Measurements from ENCODE around the gene TSNAX.
"Not testable (repeated sequence)": the region's sequence is repeated elsewhere in the genome, so short reads cannot be mapped to it uniquely, and the experiment has no call there.

TSNAX gene

GRCh38 chr1:231553320-231553719 lies 24.9 kb downstream of the TSNAX start:
- Histone ChIP-seq H3K36me3 (ENCODE audit: control insufficient read depth, insufficient read depth, low read length) (no peaks in the 10 kb centered on the region), H3K27me3 (ENCODE audit: control insufficient read depth, insufficient read depth, low read length) (no peaks in the 10 kb centered on the region), H3K27ac (ENCODE audit: low read depth, low read length) (no peak overlapping the region), H3K4me3 (ENCODE audit: low read length) (no peak overlapping the region), H3K9ac (ENCODE audit: low read length) (no peak overlapping the region), H3K4me1 (ENCODE audit: control insufficient read depth, insufficient read depth, low read length) (peaks cover 5% of the 10 kb centered on the region)

GRCh38 chr1:231554969-231555368 lies 26.5 kb downstream of the TSNAX start:
- no peak overlapping the region for H3K9ac ChIP-seq (ENCODE audit: low read length)
- H3K4me3 ChIP-seq (ENCODE audit: low read length) = no peak overlapping the region
- H3K27ac ChIP-seq (ENCODE audit: low read depth, low read length) = no peak overlapping the region
- no peaks in the 10 kb centered on the region for H3K27me3 ChIP-seq (ENCODE audit: control insufficient read depth, insufficient read depth, low read length)
- peaks cover 3% of the 10 kb centered on the region for H3K4me1 ChIP-seq (ENCODE audit: control insufficient read depth, insufficient read depth, low read length)
- no peaks in the 10 kb centered on the region for H3K36me3 ChIP-seq (ENCODE audit: control insufficient read depth, insufficient read depth, low read length)

- H3K27ac ChIP-seq (ENCODE audit: low read depth, low read length) = no peak overlapping the region
- H3K4me3 ChIP-seq (ENCODE audit: low read length) = no peak overlapping the region
- H3K36me3 ChIP-seq (ENCODE audit: control insufficient read depth, insufficient read depth, low read length) = no peaks in the 10 kb centered on the region
These were observed 28.9 kb downstream of the TSNAX start for GRCh38 chr1:231557411-231557810.

GRCh38 chr1:231557898-231558707 lies 29.6 kb downstream of the TSNAX start:
- H3K27me3 ChIP-seq (ENCODE audit: control insufficient read depth, insufficient read depth, low read length) = no peaks in the 10 kb centered on the region
- no peaks in the 10 kb centered on the region for H3K36me3 ChIP-seq (ENCODE audit: control insufficient read depth, insufficient read depth, low read length)
- H3K27ac ChIP-seq (ENCODE audit: low read depth, low read length) = no peak overlapping the region
- H3K4me3 ChIP-seq (ENCODE audit: low read length) = no peak overlapping the region
- H3K4me1 ChIP-seq (ENCODE audit: control insufficient read depth, insufficient read depth, low read length) = peaks cover 3% of the 10 kb centered on the region
- no peak overlapping the region for H3K9ac ChIP-seq (ENCODE audit: low read length)

More at GRCh38 chr1:231557411-231557810, 28.9 kb downstream of the TSNAX start:
- Histone ChIP-seq H3K4me1 (ENCODE audit: control insufficient read depth, insufficient read depth, low read length) (peaks cover 3% of the 10 kb centered on the region), H3K27me3 (ENCODE audit: control insufficient read depth, insufficient read depth, low read length) (no peaks in the 10 kb centered on the region), H3K9ac (ENCODE audit: low read length) (no peak overlapping the region)

GRCh38 chr1:231558708-231559185 lies 30.3 kb downstream of the TSNAX start:
- no peaks in the 10 kb centered on the region for H3K36me3 ChIP-seq (ENCODE audit: control insufficient read depth, insufficient read depth, low read length)
- H3K9ac ChIP-seq (ENCODE audit: low read length) = no peak overlapping the region
- H3K27ac ChIP-seq (ENCODE audit: low read depth, low read length) = no peak overlapping the region
- no peaks in the 10 kb centered on the region for H3K27me3 ChIP-seq (ENCODE audit: control insufficient read depth, insufficient read depth, low read length)
- peaks cover 3% of the 10 kb centered on the region for H3K4me1 ChIP-seq (ENCODE audit: control insufficient read depth, insufficient read depth, low read length)
- no peak overlapping the region for H3K4me3 ChIP-seq (ENCODE audit: low read length)

- Histone ChIP-seq H3K27ac (ENCODE audit: low read depth, low read length) (no peak overlapping the region), H3K4me3 (ENCODE audit: low read length) (no peak overlapping the region), H3K4me1 (ENCODE audit: control insufficient read depth, insufficient read depth, low read length) (peaks cover 3% of the 10 kb centered on the region)
These were observed 33.3 kb downstream of the TSNAX start for GRCh38 chr1:231561647-231562383.

GRCh38 chr1:231563247-231563646 lies 34.8 kb downstream of the TSNAX start:
- Histone ChIP-seq H3K27ac (ENCODE audit: low read depth, low read length) (no peak overlapping the region), H3K4me3 (ENCODE audit: low read length) (no peak overlapping the region), H3K36me3 (ENCODE audit: control insufficient read depth, insufficient read depth, low read length) (no peaks in the 10 kb centered on the region), H3K4me1 (ENCODE audit: control insufficient read depth, insufficient read depth, low read length) (no peaks in the 10 kb centered on the region), H3K9ac (ENCODE audit: low read length) (no peak overlapping the region), H3K27me3 (ENCODE audit: control insufficient read depth, insufficient read depth, low read length) (no peaks in the 10 kb centered on the region)

More at GRCh38 chr1:231561647-231562383, 33.3 kb downstream of the TSNAX start:
- Histone ChIP-seq H3K9ac (ENCODE audit: low read length) (no peak overlapping the region), H3K36me3 (ENCODE audit: control insufficient read depth, insufficient read depth, low read length) (no peaks in the 10 kb centered on the region), H3K27me3 (ENCODE audit: control insufficient read depth, insufficient read depth, low read length) (no peaks in the 10 kb centered on the region)

GRCh38 chr1:231564373-231564772 lies 35.9 kb downstream of the TSNAX start:
- Histone ChIP-seq H3K27ac (ENCODE audit: low read depth, low read length) (no peak overlapping the region), H3K9ac (ENCODE audit: low read length) (no peak overlapping the region), H3K4me3 (ENCODE audit: low read length) (no peak overlapping the region), H3K4me1 (ENCODE audit: control insufficient read depth, insufficient read depth, low read length) (no peaks in the 10 kb centered on the region), H3K27me3 (ENCODE audit: control insufficient read depth, insufficient read depth, low read length) (no peaks in the 10 kb centered on the region), H3K36me3 (ENCODE audit: control insufficient read depth, insufficient read depth, low read length) (no peaks in the 10 kb centered on the region)

GRCh38 chr1:231566496-231566895 lies 38.0 kb downstream of the TSNAX start:
- no peak overlapping the region for H3K9ac ChIP-seq (ENCODE audit: low read length)
- H3K27me3 ChIP-seq (ENCODE audit: control insufficient read depth, insufficient read depth, low read length) = no peaks in the 10 kb centered on the region
- H3K4me1 ChIP-seq (ENCODE audit: control insufficient read depth, insufficient read depth, low read length) = no peaks in the 10 kb centered on the region
- H3K27ac ChIP-seq (ENCODE audit: low read depth, low read length) = no peak overlapping the region
- H3K4me3 ChIP-seq (ENCODE audit: low read length) = no peak overlapping the region
- no peaks in the 10 kb centered on the region for H3K36me3 ChIP-seq (ENCODE audit: control insufficient read depth, insufficient read depth, low read length)

- H3K4me3 ChIP-seq (ENCODE audit: low read length); H3K27me3 ChIP-seq (ENCODE audit: control insufficient read depth, insufficient read depth, low read length); H3K9ac ChIP-seq (ENCODE audit: low read length); H3K27ac ChIP-seq (ENCODE audit: low read depth, low read length); H3K4me1 ChIP-seq (ENCODE audit: control insufficient read depth, insufficient read depth, low read length); H3K36me3 ChIP-seq (ENCODE audit: control insufficient read depth, insufficient read depth, low read length): not testable (repeated sequence)
These were observed 41.8 kb downstream of the TSNAX start for GRCh38 chr1:231570262-231570661.

GRCh38 chr1:231571904-231572303 lies 43.4 kb downstream of the TSNAX start:
- Histone ChIP-seq H3K27ac (ENCODE audit: low read depth, low read length) (no peak overlapping the region), H3K27me3 (ENCODE audit: control insufficient read depth, insufficient read depth, low read length) (no peaks in the 10 kb centered on the region), H3K9ac (ENCODE audit: low read length) (no peak overlapping the region), H3K4me1 (ENCODE audit: control insufficient read depth, insufficient read depth, low read length) (no peaks in the 10 kb centered on the region), H3K4me3 (ENCODE audit: low read length) (no peak overlapping the region), H3K36me3 (ENCODE audit: control insufficient read depth, insufficient read depth, low read length) (no peaks in the 10 kb centered on the region)

GRCh38 chr1:231575472-231575871 lies 47.0 kb downstream of the TSNAX start:
- Histone ChIP-seq H3K4me1 (ENCODE audit: control insufficient read depth, insufficient read depth, low read length) (no peaks in the 10 kb centered on the region), H3K36me3 (ENCODE audit: control insufficient read depth, insufficient read depth, low read length) (no peaks in the 10 kb centered on the region), H3K27ac (ENCODE audit: low read depth, low read length) (no peak overlapping the region), H3K9ac (ENCODE audit: low read length) (no peak overlapping the region), H3K4me3 (ENCODE audit: low read length) (no peak overlapping the region), H3K27me3 (ENCODE audit: control insufficient read depth, insufficient read depth, low read length) (no peaks in the 10 kb centered on the region)

Data from rectal smooth muscle tissue (tissue), 1 donor.